ENCODE data around the gene SLC15A4. TPM values are rescaled to one million over a fixed set of nuclear protein-coding genes. Genes with fewer than 3 reads are reported as not detected.

SLC15A4 gene
- polyA plus RNA-seq, 3 donors, result 5.4 to 46.6 (median 14.8) TPM

- peak overlapping the region; percentile 6 for H2AFZ ChIP-seq (ENCODE audit: insufficient read depth, low read depth, low read length, poor library complexity, severe bottlenecking)
- peak; percentile 84 to 86 (median 85) for DNase-seq
- H3K4me1 ChIP-seq (ENCODE audit: control insufficient read depth in 1 of 2, insufficient read depth in 2 of 2, low read length in 2 of 2), result peaks cover 76 to 86% of the 10 kb centered on the region in 2 donors
- TF ChIP-seq CTCF (IDR thresholded peaks at IDR 0.05), result no peak
- Mint-ChIP-seq H3K4me3 (peak overlapping the region; percentile 69 to 70), H3K9me3 (no peaks in the 10 kb centered on the region), H3K27ac (peak overlapping the region; percentile 86 to 97 (median 95)), H3K36me3 (peaks cover 20 to 26% of the 10 kb centered on the region in 2 donors), H3K4me1 (peaks cover 70% of the 10 kb centered on the region), H3K27me3 (ENCODE audit: low read depth in 3 of 3) (peaks cover 0 to 2% (median 0%) of the 10 kb centered on the region in 3 donors)
- H3K4me3 ChIP-seq (replicated peaks in 1 of 3; ENCODE audit: low read depth in 2 of 3, low read length in 3 of 3), result peak overlapping the region in 1 of 3 experiments; percentile 82
- H3K9ac ChIP-seq (ENCODE audit: insufficient read depth, low read length, poor library complexity, severe bottlenecking), result peak overlapping the region; percentile 11
- peaks cover 40% of the 10 kb centered on the region for H4K20me1 ChIP-seq (ENCODE audit: insufficient read depth, low read length)
- intact Hi-C loops (cut with micrococcal nuclease), result loop anchor here (5.0 kb wide), 3 partner anchors 36 to 49 kb away; no protein-coding TSS in a partner anchor
- H3K9me3 ChIP-seq (replicated peaks in 1 of 2; ENCODE audit: control insufficient read depth in 1 of 2, insufficient read depth in 1 of 2, low read length in 2 of 2), result no peaks in the 10 kb centered on the region
- H3K79me2 ChIP-seq (ENCODE audit: insufficient read depth, low read length), result peaks cover 86% of the 10 kb centered on the region
- H3K27ac ChIP-seq (ENCODE audit: low read depth in 1 of 2, low read length in 2 of 2), result peak overlapping the region; percentile 54 to 91
- 0% methylated on average over 1 of the region's 7 CpGs for WGBS (ENCODE audit: insufficient coverage)
- H3K27me3 ChIP-seq (ENCODE audit: control insufficient read depth in 2 of 2, insufficient read depth in 2 of 2, low read length in 2 of 2), result no peaks in the 10 kb centered on the region
- H3K4me2 ChIP-seq (replicated peaks; ENCODE audit: extremely low read depth, low read length, poor library complexity, severe bottlenecking), result peak overlapping the region; percentile 97
- no peaks in the 10 kb centered on the region for H3K36me3 ChIP-seq (replicated peaks in 1 of 2; ENCODE audit: control insufficient read depth in 1 of 2, insufficient read depth in 2 of 2, low read length in 2 of 2)
These were observed 2.9 kb downstream of the SLC15A4 start for GRCh38 chr12:128820723-128821432.

- no peak overlapping the region for H2AFZ ChIP-seq (ENCODE audit: insufficient read depth, low read depth, low read length, poor library complexity, severe bottlenecking)
- peak overlapping the region; percentile 11 for H3K9ac ChIP-seq (ENCODE audit: insufficient read depth, low read length, poor library complexity, severe bottlenecking)
- intact Hi-C loops (cut with micrococcal nuclease), result loop anchor here (5.0 kb wide), 3 partner anchors 37 to 48 kb away; no protein-coding TSS in a partner anchor
- peaks cover 93% of the 10 kb centered on the region for H3K79me2 ChIP-seq (ENCODE audit: insufficient read depth, low read length)
- TF ChIP-seq CTCF (IDR thresholded peaks at IDR 0.05), result no peak
- Mint-ChIP-seq H3K4me3 (no peak overlapping the region), H3K36me3 (peaks cover 21 to 32% of the 10 kb centered on the region in 2 donors), H3K4me1 (peaks cover 73% of the 10 kb centered on the region), H3K27ac (peak overlapping the region; percentile 86 to 97 (median 95)), H3K27me3 (ENCODE audit: low read depth in 3 of 3) (peaks cover 0 to 2% (median 0%) of the 10 kb centered on the region in 3 donors), H3K9me3 (no peaks in the 10 kb centered on the region)
- peak overlapping the region; percentile 97 for H3K4me2 ChIP-seq (replicated peaks; ENCODE audit: extremely low read depth, low read length, poor library complexity, severe bottlenecking)
- H3K9me3 ChIP-seq (replicated peaks in 1 of 2; ENCODE audit: control insufficient read depth in 1 of 2, insufficient read depth in 1 of 2, low read length in 2 of 2), result no peaks in the 10 kb centered on the region
- H3K27me3 ChIP-seq (ENCODE audit: control insufficient read depth in 2 of 2, insufficient read depth in 2 of 2, low read length in 2 of 2), result no peaks in the 10 kb centered on the region
- peak overlapping the region; percentile 54 to 91 for H3K27ac ChIP-seq (ENCODE audit: low read depth in 1 of 2, low read length in 2 of 2)
- WGBS (ENCODE audit: insufficient coverage), result 57% methylated on average over 4 of the region's 6 CpGs
- peaks cover 47% of the 10 kb centered on the region for H4K20me1 ChIP-seq (ENCODE audit: insufficient read depth, low read length)
- H3K4me1 ChIP-seq (ENCODE audit: control insufficient read depth in 1 of 2, insufficient read depth in 2 of 2, low read length in 2 of 2), result peaks cover 79 to 90% of the 10 kb centered on the region in 2 donors
- DNase-seq, result peak in 1 of 3 donors; percentile 46
- peaks cover 0 to 6% of the 10 kb centered on the region in 2 donors for H3K36me3 ChIP-seq (replicated peaks in 1 of 2; ENCODE audit: control insufficient read depth in 1 of 2, insufficient read depth in 2 of 2, low read length in 2 of 2)
- peak overlapping the region in 1 of 3 experiments; percentile 82 for H3K4me3 ChIP-seq (replicated peaks in 1 of 3; ENCODE audit: low read depth in 2 of 3, low read length in 3 of 3)
These were observed 3.5 kb downstream of the SLC15A4 start for GRCh38 chr12:128820253-128820652.

Data from CD14-positive monocyte (primary cell).